LNCAP (cell line): ENCODE results near the gene GAPT.

ENCODE experiments used
- CTCF ChIP-seq: fragments of 450-650 bp; IDR thresholded peaks from 2 replicates; pipeline ENCODE4 v1.5.1; 2017; ENCODE audit warnings: mild to moderate bottlenecking

The GAPT gene

GRCh38 chr5:58466939-58467338, 24.3 kb upstream of the GAPT start:
- TF ChIP-seq CTCF: no peak

- no peak for TF ChIP-seq CTCF
Measured at GRCh38 chr5:58469896-58470295, 21.3 kb upstream of the GAPT start.

- TF ChIP-seq CTCF: no peak
Measured at GRCh38 chr5:58475404-58475803, 15.8 kb upstream of the GAPT start.

- TF ChIP-seq CTCF: peak; percentile 43
Measured at GRCh38 chr5:58477760-58478376, 13.4 kb upstream of the GAPT start.

- TF ChIP-seq CTCF: no peak
Measured at GRCh38 chr5:58481066-58481676, 10.1 kb upstream of the GAPT start.

GRCh38 chr5:58481828-58482227, 9.4 kb upstream of the GAPT start:
- TF ChIP-seq CTCF: no peak

GRCh38 chr5:58482536-58482935, 8.7 kb upstream of the GAPT start:
- no peak for TF ChIP-seq CTCF

- no peak for TF ChIP-seq CTCF
Measured at GRCh38 chr5:58484505-58484904, 6.7 kb upstream of the GAPT start.
